Peyer's patch (tissue), 4 donors: Measurements from ENCODE around the gene CX3CL1. TPM values are rescaled to one million over a fixed set of nuclear protein-coding genes. Genes with fewer than 3 reads are reported as not detected.

ENCODE experiments used
- DNase-seq, 3 donors: peaks; one replicate each; pipeline ENCODE4 v3.0.0-alpha.2; 2017 to 2019
- H3K27ac ChIP-seq, 4 donors: fragments of 200-600 bp; sonication (generic); one replicate each; pipeline ENCODE4 v1.5.1; 2016 to 2019
- H3K27me3 ChIP-seq, 2 donors: fragments of 200-600 bp; sonication (generic); one replicate each; pipeline ENCODE4 v1.5.1; 2019
- H3K36me3 ChIP-seq, 3 donors: fragments of 200-600 bp; sonication (generic); one replicate each; pipeline ENCODE4 v1.5.1; 2016 to 2019
- H3K4me1 ChIP-seq, 4 donors: fragments of 200-600 bp; sonication (generic); one replicate each; pipeline ENCODE4 v1.5.1; 2016 to 2019
- H3K4me3 ChIP-seq, 4 donors: fragments of 200-600 bp; sonication (generic); 1 replicate in 3 of 4; 2 replicates in 1 of 4; pipeline ENCODE4 v1.5.1; 2016 to 2019; ENCODE audit warnings: mild to moderate bottlenecking in 1 of 4
- H3K9me3 ChIP-seq, 4 donors: fragments of 200-600 bp; sonication (generic); one replicate each; pipeline ENCODE4 v1.5.1; 2016 to 2019; ENCODE audit warnings: mild to moderate bottlenecking in 1 of 4
- CTCF ChIP-seq, 6 experiments: fragments of 450-650 bp in 4 of 6; fragments of 200-600 bp in 2 of 6; sonication (generic) in 1 of 6; IDR thresholded peaks; one replicate each; pipeline ENCODE4 v1.5.1; 2017 to 2019; ENCODE audit warnings: antibody characterized with exemption in 6 of 6, mild to moderate bottlenecking in 3 of 6, moderate library complexity in 1 of 6
- POLR2A ChIP-seq, 2 donors: fragments of 450-650 bp; IDR thresholded peaks; one replicate each; pipeline ENCODE4 v1.5.1; 2017; ENCODE audit warnings: antibody characterized with exemption in 2 of 2, mild to moderate bottlenecking in 2 of 2, moderate library complexity in 2 of 2
- total RNA-seq, 4 donors: library from RNA; depleted of rRNA; stranded (reverse); fragments of >200 nt; gene quantifications; one replicate each; pipeline ENCODE4 v1.1.0, GENCODE V29; 2016

Gene CX3CL1
- total RNA-seq, 4 donors from 2014 or later = 1.7 to 2.3 (median 2.1) TPM

- Histone ChIP-seq H3K27me3 (no peaks in the 10 kb centered on the region), H3K9me3 (no peaks in the 10 kb centered on the region), H3K4me1 (peaks cover 4 to 15% (median 10%) of the 10 kb centered on the region in 4 donors), H3K4me3 (no peak overlapping the region), H3K36me3 (no peaks in the 10 kb centered on the region), H3K27ac (no peak overlapping the region)
- DNase-seq = no peak
- no peak for TF ChIP-seq CTCF (IDR thresholded peaks at IDR 0.05)
- no peak for TF ChIP-seq POLR2A (IDR thresholded peaks at IDR 0.05)
Observed at GRCh38 chr16:57382535-57383275, 10.4 kb downstream of the CX3CL1 start.

GRCh38 chr16:57383276-57384247 lies 11.3 kb downstream of the CX3CL1 start:
- Histone ChIP-seq H3K27me3 (no peaks in the 10 kb centered on the region), H3K36me3 (no peaks in the 10 kb centered on the region), H3K9me3 (no peaks in the 10 kb centered on the region), H3K4me1 (peaks cover 0 to 15% (median 10%) of the 10 kb centered on the region in 4 donors), H3K4me3 (no peak overlapping the region), H3K27ac (peak overlapping the region in 2 of 4 donors; percentile 13 to 35)
- DNase-seq = peak in 1 of 3 donors; percentile 21
- TF ChIP-seq CTCF (IDR thresholded peaks at IDR 0.05) (no peak), POLR2A (IDR thresholded peaks at IDR 0.05) (no peak)

GRCh38 chr16:57384248-57385070 lies 12.2 kb downstream of the CX3CL1 start:
- no peaks in the 10 kb centered on the region for H3K36me3 ChIP-seq
- H3K27ac ChIP-seq = peak overlapping the region in 2 of 4 donors; percentile 13 to 35
- peak; percentile 37 to 69 (median 62) for DNase-seq

GRCh38 chr16:57385083-57385482 lies 12.8 kb downstream of the CX3CL1 start:
- no peak overlapping the region for H3K27ac ChIP-seq
- no peaks in the 10 kb centered on the region for H3K27me3 ChIP-seq
- peaks cover 0 to 15% (median 10%) of the 10 kb centered on the region in 4 donors for H3K4me1 ChIP-seq
- no peak overlapping the region for H3K4me3 ChIP-seq
- TF ChIP-seq CTCF (IDR thresholded peaks at IDR 0.05) (no peak), POLR2A (IDR thresholded peaks at IDR 0.05) (no peak)
- H3K36me3 ChIP-seq = no peaks in the 10 kb centered on the region
- DNase-seq = no peak
- H3K9me3 ChIP-seq = no peaks in the 10 kb centered on the region

More at GRCh38 chr16:57384248-57385070, 12.2 kb downstream of the CX3CL1 start:
- H3K27me3 ChIP-seq = no peaks in the 10 kb centered on the region
- H3K4me1 ChIP-seq = peaks cover 0 to 15% (median 10%) of the 10 kb centered on the region in 4 donors
- TF ChIP-seq CTCF (IDR thresholded peaks at IDR 0.05) = no peak
- TF ChIP-seq POLR2A (IDR thresholded peaks at IDR 0.05) = no peak
- H3K9me3 ChIP-seq = no peaks in the 10 kb centered on the region
- no peak overlapping the region for H3K4me3 ChIP-seq

DNA sequence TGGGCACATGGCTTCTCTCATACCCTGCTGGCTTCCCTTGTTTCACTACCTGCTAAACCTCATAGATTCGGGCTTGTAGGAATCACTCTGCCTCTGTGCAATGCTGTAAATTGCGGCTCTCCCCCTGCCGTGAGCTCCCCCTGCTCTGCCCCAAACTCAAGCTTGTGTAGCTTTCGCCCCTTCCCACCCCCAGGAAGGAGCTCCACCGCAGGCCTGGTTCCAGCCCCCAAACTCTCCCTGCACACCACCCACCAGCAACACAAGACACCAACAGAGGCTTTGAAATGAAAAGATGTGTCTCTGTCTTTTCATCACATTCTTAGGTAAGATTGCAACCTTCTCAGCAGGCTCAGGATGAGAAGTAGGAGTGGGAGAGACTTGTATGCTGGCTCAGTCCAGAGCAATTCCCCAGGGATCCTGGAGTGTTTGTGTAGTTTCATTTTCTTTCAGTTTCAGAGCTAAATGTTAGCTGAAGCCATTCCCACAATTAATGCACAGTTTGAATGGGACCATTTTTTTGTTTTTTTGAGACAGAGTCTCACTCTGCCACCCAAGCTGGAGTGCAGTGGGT lies 14.2 kb downstream of the CX3CL1 start:
- no peak overlapping the region for H3K4me3 ChIP-seq
- H3K27me3 ChIP-seq = no peaks in the 10 kb centered on the region
- H3K36me3 ChIP-seq = no peaks in the 10 kb centered on the region
- no peak for DNase-seq
- no peak overlapping the region for H3K27ac ChIP-seq
- H3K4me1 ChIP-seq = peaks cover 0 to 15% (median 8%) of the 10 kb centered on the region in 4 donors
- H3K9me3 ChIP-seq = no peaks in the 10 kb centered on the region
- TF ChIP-seq CTCF (IDR thresholded peaks at IDR 0.05) (no peak), POLR2A (IDR thresholded peaks at IDR 0.05) (no peak)
